Tibial nerve (tissue), 4 donors: ENCODE results near the gene CAPN3. TPM values are rescaled to one million over a fixed set of nuclear protein-coding genes. Genes with fewer than 3 reads are reported as not detected.

Source experiments
- DNase-seq, 2 donors: peaks; one replicate each; pipeline ENCODE4 v3.0.0-alpha.2; 2019; ENCODE audit warnings: low spot score in 2 of 2
- H3K27ac ChIP-seq, 4 donors: fragments of 200-600 bp; sonication (generic) in 3 of 4; one replicate each; pipeline ENCODE4 v1.5.1; 2017 to 2019; ENCODE audit warnings: mild to moderate bottlenecking in 1 of 4
- H3K27me3 ChIP-seq, 2 donors: fragments of 200-600 bp; sonication (generic) in 1 of 2; one replicate each; pipeline versions ENCODE4 v1.5.1 to v1.6.0; 2017 to 2019
- H3K36me3 ChIP-seq, 3 donors: fragments of 200-600 bp; sonication (generic); one replicate each; pipeline ENCODE4 v1.5.1; 2018 to 2019
- H3K4me1 ChIP-seq, 4 donors: fragments of 200-600 bp; sonication (generic) in 3 of 4; one replicate each; pipeline ENCODE4 v1.5.1; 2017 to 2019
- H3K4me3 ChIP-seq, 4 donors: fragments of 200-600 bp; sonication (generic) in 3 of 4; one replicate each; pipeline ENCODE4 v1.5.1; 2017 to 2019; ENCODE audit warnings: mild to moderate bottlenecking in 1 of 4, moderate library complexity in 1 of 4
- H3K9me3 ChIP-seq, 4 donors: fragments of 200-600 bp; sonication (generic) in 3 of 4; one replicate each; pipeline ENCODE4 v1.5.1; 2017 to 2019
- EP300 ChIP-seq, 2 donors: sonication (generic); formaldehyde crosslinking; IDR thresholded peaks; one replicate each; pipeline ENCODE4 v1.6.1; 2017; ENCODE audit warnings: antibody characterized with exemption in 2 of 2, mild to moderate bottlenecking in 1 of 2
- POLR2A ChIP-seq, 2 donors: fragments of 450-650 bp; IDR thresholded peaks; one replicate each; pipeline ENCODE4 v1.6.1; 2017; ENCODE audit warnings: antibody characterized with exemption in 2 of 2, mild to moderate bottlenecking in 2 of 2, moderate library complexity in 2 of 2
- WGBS, 2 donors: methylation state at CpG; one replicate each; pipeline ENCODE4 v1.1.5; 2018; 5-methylcytosine and 5-hydroxymethylcytosine counted together
- total RNA-seq, 4 donors: library from RNA; depleted of rRNA; stranded (reverse); fragments of >200 nt; gene quantifications; one replicate each; pipeline ENCODE4 v1.1.0, GENCODE V29; 2016
- TF ChIP-seq, protein P1 (sequence below), 5 experiments: fragments of 200-600 bp in 3 of 5; fragments of 450-650 bp in 2 of 5; sonication (generic) in 3 of 5; IDR thresholded peaks; one replicate each; pipeline ENCODE4 v1.5.1; 2016 to 2019; ENCODE audit warnings: antibody characterized with exemption in 5 of 5, mild to moderate bottlenecking in 3 of 5, moderate library complexity in 2 of 5

The CAPN3 gene
- total RNA-seq, 4 donors from 2014 or later, result 16.1 to 34.9 (median 30.7) TPM

GRCh38 chr15:42453826-42454225 is 94.5 kb downstream of the CAPN3 start:
- TF ChIP-seq, protein P1, sequence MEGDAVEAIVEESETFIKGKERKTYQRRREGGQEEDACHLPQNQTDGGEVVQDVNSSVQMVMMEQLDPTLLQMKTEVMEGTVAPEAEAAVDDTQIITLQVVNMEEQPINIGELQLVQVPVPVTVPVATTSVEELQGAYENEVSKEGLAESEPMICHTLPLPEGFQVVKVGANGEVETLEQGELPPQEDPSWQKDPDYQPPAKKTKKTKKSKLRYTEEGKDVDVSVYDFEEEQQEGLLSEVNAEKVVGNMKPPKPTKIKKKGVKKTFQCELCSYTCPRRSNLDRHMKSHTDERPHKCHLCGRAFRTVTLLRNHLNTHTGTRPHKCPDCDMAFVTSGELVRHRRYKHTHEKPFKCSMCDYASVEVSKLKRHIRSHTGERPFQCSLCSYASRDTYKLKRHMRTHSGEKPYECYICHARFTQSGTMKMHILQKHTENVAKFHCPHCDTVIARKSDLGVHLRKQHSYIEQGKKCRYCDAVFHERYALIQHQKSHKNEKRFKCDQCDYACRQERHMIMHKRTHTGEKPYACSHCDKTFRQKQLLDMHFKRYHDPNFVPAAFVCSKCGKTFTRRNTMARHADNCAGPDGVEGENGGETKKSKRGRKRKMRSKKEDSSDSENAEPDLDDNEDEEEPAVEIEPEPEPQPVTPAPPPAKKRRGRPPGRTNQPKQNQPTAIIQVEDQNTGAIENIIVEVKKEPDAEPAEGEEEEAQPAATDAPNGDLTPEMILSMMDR (IDR thresholded peaks at IDR 0.05), result no peak
- TF ChIP-seq EP300 (IDR thresholded peaks at IDR 0.05) (no peak), POLR2A (IDR thresholded peaks at IDR 0.05) (no peak)
- no peak for DNase-seq
- WGBS, 2 donors, result 91 to 92% methylated on average over 3 of the region's 3 CpGs
- Histone ChIP-seq H3K4me1 (peaks cover 0 to 42% (median 8%) of the 10 kb centered on the region in 4 donors), H3K9me3 (no peaks in the 10 kb centered on the region), H3K27ac (no peak overlapping the region), H3K36me3 (peaks cover 0 to 36% (median 0%) of the 10 kb centered on the region in 3 donors), H3K4me3 (no peak overlapping the region), H3K27me3 (no peaks in the 10 kb centered on the region)

GRCh38 chr15:42456531-42456930 is 97.2 kb downstream of the CAPN3 start:
- no peak for DNase-seq
- TF ChIP-seq, protein P1 (IDR thresholded peaks at IDR 0.05), result no peak
- Histone ChIP-seq H3K27me3 (no peaks in the 10 kb centered on the region), H3K4me3 (peak overlapping the region in 2 of 4 donors; percentile 21 to 35), H3K9me3 (no peaks in the 10 kb centered on the region), H3K4me1 (peaks cover 0 to 61% (median 8%) of the 10 kb centered on the region in 4 donors), H3K27ac (peak overlapping the region; percentile 71 to 92 (median 82)), H3K36me3 (peaks cover 0 to 9% (median 0%) of the 10 kb centered on the region in 3 donors)

DNA sequence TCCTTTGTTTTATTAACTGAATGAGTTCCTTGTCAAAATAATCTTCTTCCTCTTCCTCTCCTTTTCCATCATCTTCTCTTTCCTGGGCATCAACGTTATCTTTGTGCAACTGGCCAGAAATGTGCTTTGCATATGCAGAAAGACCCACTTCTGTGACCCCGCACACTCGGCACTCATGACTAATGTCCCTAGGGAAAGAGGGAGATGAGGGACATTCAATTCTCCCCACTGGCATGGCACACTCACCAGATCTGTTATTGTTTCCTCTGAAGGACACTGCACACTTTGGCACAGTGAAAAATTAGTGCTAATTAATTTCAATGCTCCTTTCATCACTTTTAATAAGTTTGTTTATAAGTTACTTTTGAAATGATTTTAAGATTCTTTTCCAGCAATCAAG is 97.7 kb downstream of the CAPN3 start:
- TF ChIP-seq EP300 (IDR thresholded peaks at IDR 0.05) (no peak), POLR2A (IDR thresholded peaks at IDR 0.05) (no peak)
- TF ChIP-seq, protein P1 (IDR thresholded peaks at IDR 0.05), result no peak
- H3K27me3 ChIP-seq, result no peaks in the 10 kb centered on the region
- WGBS, 2 donors, result 13 to 14% methylated on average over 3 of the region's 3 CpGs
- peak overlapping the region; percentile 71 to 92 (median 82) for H3K27ac ChIP-seq
- H3K4me3 ChIP-seq, result peak overlapping the region in 3 of 4 donors; percentile 9 to 35 (median 21)
- H3K9me3 ChIP-seq, result no peaks in the 10 kb centered on the region
- DNase-seq, result no peak
- H3K36me3 ChIP-seq, result peaks cover 0 to 4% (median 0%) of the 10 kb centered on the region in 3 donors
- H3K4me1 ChIP-seq, result peaks cover 0 to 65% (median 8%) of the 10 kb centered on the region in 4 donors

GRCh38 chr15:42457445-42458442 is 98.4 kb downstream of the CAPN3 start:
- no peaks in the 10 kb centered on the region for H3K27me3 ChIP-seq
- peak; percentile 37 to 60 for TF ChIP-seq EP300 (IDR thresholded peaks at IDR 0.05)
- TF ChIP-seq, protein P1 (IDR thresholded peaks at IDR 0.05), result no peak
- TF ChIP-seq POLR2A (IDR thresholded peaks at IDR 0.05), result peak in 1 of 2 donors; percentile 54
- H3K36me3 ChIP-seq, result peaks cover 0 to 10% (median 0%) of the 10 kb centered on the region in 3 donors
- peak in 1 of 2 donors; percentile 71 for DNase-seq
- H3K4me3 ChIP-seq, result peak overlapping the region in 3 of 4 donors; percentile 9 to 35 (median 21)
- WGBS, 2 donors, result 25 to 31% methylated on average over 8 of the region's 8 CpGs
- H3K9me3 ChIP-seq, result no peaks in the 10 kb centered on the region
- H3K4me1 ChIP-seq, result peaks cover 0 to 65% (median 8%) of the 10 kb centered on the region in 4 donors
- peak overlapping the region; percentile 71 to 92 (median 82) for H3K27ac ChIP-seq

DNA sequence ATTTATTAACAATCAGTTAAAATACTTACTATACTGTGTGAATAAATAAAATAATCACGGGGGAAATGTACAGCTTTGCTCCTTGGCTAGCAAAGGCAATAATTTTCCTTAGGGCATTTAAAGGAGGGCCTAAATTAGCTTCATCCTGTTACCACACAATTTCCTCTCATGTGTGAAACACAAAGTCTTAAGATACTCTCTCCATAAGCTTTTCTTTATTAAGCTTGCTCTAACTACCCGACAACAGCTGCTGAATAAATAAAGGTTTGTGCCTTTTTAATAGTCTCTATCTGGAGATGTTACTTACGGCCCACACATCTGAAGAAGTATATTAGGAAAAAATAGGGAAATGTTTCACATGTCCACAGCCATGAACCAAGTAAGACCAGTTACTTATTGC is 102.0 kb downstream of the CAPN3 start:
- DNase-seq, result no peak
- H3K4me3 ChIP-seq, result no peak overlapping the region
- no peak for TF ChIP-seq POLR2A (IDR thresholded peaks at IDR 0.05)
- TF ChIP-seq EP300 (IDR thresholded peaks at IDR 0.05), result no peak
- TF ChIP-seq, protein P1 (IDR thresholded peaks at IDR 0.05), result no peak
- peaks cover 0 to 50% (median 6%) of the 10 kb centered on the region in 4 donors for H3K4me1 ChIP-seq
- no peaks in the 10 kb centered on the region for H3K27me3 ChIP-seq
- H3K27ac ChIP-seq, result peak overlapping the region in 3 of 4 donors; percentile 6 to 50 (median 20)
- peaks cover 0 to 35% (median 4%) of the 10 kb centered on the region in 3 donors for H3K36me3 ChIP-seq
- WGBS, 2 donors, result 31 to 44% methylated on average over 3 of the region's 3 CpGs
- H3K9me3 ChIP-seq, result no peaks in the 10 kb centered on the region
